ENCODE data around the gene CPD.

The CPD gene

GRCh38 chr17:30379903-30380381 lies 1.2 kb downstream of the CPD start:
- Histone ChIP-seq H3K4me1 (peaks cover 31% of the 10 kb centered on the region), H3K79me2 (peaks cover 38% of the 10 kb centered on the region), H3K4me2 (ENCODE audit: low read length) (peak overlapping the region; percentile 57), H3K9me3 (ENCODE audit: control insufficient read depth, low read length) (no peaks in the 10 kb centered on the region), H3K27me3 (ENCODE audit: control insufficient read depth, insufficient read depth, low read length) (no peaks in the 10 kb centered on the region), H2AFZ (peak overlapping the region; percentile 99), H3K36me3 (ENCODE audit: control insufficient read depth, insufficient read depth, low read length) (no peaks in the 10 kb centered on the region), H3K4me3 (ENCODE audit: low read depth, low read length) (peak overlapping the region; percentile 87), H3K27ac (no peak overlapping the region), H3K9ac (no peak overlapping the region)
- TF ChIP-seq, protein P1, sequence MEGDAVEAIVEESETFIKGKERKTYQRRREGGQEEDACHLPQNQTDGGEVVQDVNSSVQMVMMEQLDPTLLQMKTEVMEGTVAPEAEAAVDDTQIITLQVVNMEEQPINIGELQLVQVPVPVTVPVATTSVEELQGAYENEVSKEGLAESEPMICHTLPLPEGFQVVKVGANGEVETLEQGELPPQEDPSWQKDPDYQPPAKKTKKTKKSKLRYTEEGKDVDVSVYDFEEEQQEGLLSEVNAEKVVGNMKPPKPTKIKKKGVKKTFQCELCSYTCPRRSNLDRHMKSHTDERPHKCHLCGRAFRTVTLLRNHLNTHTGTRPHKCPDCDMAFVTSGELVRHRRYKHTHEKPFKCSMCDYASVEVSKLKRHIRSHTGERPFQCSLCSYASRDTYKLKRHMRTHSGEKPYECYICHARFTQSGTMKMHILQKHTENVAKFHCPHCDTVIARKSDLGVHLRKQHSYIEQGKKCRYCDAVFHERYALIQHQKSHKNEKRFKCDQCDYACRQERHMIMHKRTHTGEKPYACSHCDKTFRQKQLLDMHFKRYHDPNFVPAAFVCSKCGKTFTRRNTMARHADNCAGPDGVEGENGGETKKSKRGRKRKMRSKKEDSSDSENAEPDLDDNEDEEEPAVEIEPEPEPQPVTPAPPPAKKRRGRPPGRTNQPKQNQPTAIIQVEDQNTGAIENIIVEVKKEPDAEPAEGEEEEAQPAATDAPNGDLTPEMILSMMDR (IDR thresholded peaks at IDR 0.05): no peak

- H3K9ac ChIP-seq: no peak overlapping the region
- H3K27me3 ChIP-seq (ENCODE audit: control insufficient read depth, insufficient read depth, low read length): no peaks in the 10 kb centered on the region
- H3K36me3 ChIP-seq (ENCODE audit: control insufficient read depth, insufficient read depth, low read length): no peaks in the 10 kb centered on the region
- no peak overlapping the region for H3K27ac ChIP-seq
- H3K79me2 ChIP-seq: peaks cover 44% of the 10 kb centered on the region
- peaks cover 31% of the 10 kb centered on the region for H3K4me1 ChIP-seq
- H2AFZ ChIP-seq: no peak overlapping the region
- peak overlapping the region; percentile 87 for H3K4me3 ChIP-seq (ENCODE audit: low read depth, low read length)
- peak overlapping the region; percentile 57 for H3K4me2 ChIP-seq (ENCODE audit: low read length)
- no peaks in the 10 kb centered on the region for H3K9me3 ChIP-seq (ENCODE audit: control insufficient read depth, low read length)
- TF ChIP-seq, protein P1 (IDR thresholded peaks at IDR 0.05): no peak
These were observed 2.1 kb downstream of the CPD start for GRCh38 chr17:30380643-30381339.

- Histone ChIP-seq H2AFZ (no peak overlapping the region), H3K4me1 (peaks cover 30% of the 10 kb centered on the region), H3K4me2 (ENCODE audit: low read length) (peak overlapping the region; percentile 39), H3K36me3 (ENCODE audit: control insufficient read depth, insufficient read depth, low read length) (no peaks in the 10 kb centered on the region), H3K4me3 (ENCODE audit: low read depth, low read length) (no peak overlapping the region), H3K79me2 (peaks cover 47% of the 10 kb centered on the region), H3K9me3 (ENCODE audit: control insufficient read depth, low read length) (no peaks in the 10 kb centered on the region), H3K27me3 (ENCODE audit: control insufficient read depth, insufficient read depth, low read length) (no peaks in the 10 kb centered on the region), H3K27ac (no peak overlapping the region), H3K9ac (no peak overlapping the region)
- TF ChIP-seq, protein P1 (IDR thresholded peaks at IDR 0.05): no peak
These were observed 2.6 kb downstream of the CPD start for GRCh38 chr17:30381340-30381659.

DNA sequence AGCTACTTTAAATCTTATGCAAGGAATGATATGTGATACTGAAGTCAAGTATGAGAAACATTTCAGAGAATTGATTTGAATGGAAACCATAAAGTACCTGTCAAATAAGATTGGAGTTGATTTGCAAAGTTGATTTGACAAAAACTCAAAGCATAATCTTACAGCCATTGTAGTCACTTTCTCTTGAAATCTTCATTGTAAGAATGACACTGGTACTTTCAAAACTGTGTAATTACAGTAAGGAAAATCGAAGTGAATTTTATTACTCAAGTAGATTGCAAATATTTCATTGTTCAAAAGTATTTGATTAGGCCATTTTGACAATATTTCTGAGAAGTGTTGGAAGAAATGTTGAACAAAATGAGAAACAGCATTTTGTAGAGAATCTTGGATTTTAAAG lies 3.6 kb downstream of the CPD start:
- H3K27ac ChIP-seq: no peak overlapping the region
- H3K27me3 ChIP-seq (ENCODE audit: control insufficient read depth, insufficient read depth, low read length): no peaks in the 10 kb centered on the region
- H3K4me1 ChIP-seq: peaks cover 19% of the 10 kb centered on the region
- no peak overlapping the region for H3K4me2 ChIP-seq (ENCODE audit: low read length)
- H2AFZ ChIP-seq: no peak overlapping the region
- H3K9me3 ChIP-seq (ENCODE audit: control insufficient read depth, low read length): no peaks in the 10 kb centered on the region
- H3K4me3 ChIP-seq (ENCODE audit: low read depth, low read length): no peak overlapping the region
- H3K9ac ChIP-seq: no peak overlapping the region
- TF ChIP-seq, protein P1 (IDR thresholded peaks at IDR 0.05): no peak
- peaks cover 51% of the 10 kb centered on the region for H3K79me2 ChIP-seq
- H3K36me3 ChIP-seq (ENCODE audit: control insufficient read depth, insufficient read depth, low read length): no peaks in the 10 kb centered on the region
